Measurements from ENCODE around the gene ZNF766.
"Not testable (repeated sequence)": the region's sequence is repeated elsewhere in the genome, so short reads cannot be mapped to it uniquely, and the experiment has no call there.

The ZNF766 gene

DNA sequence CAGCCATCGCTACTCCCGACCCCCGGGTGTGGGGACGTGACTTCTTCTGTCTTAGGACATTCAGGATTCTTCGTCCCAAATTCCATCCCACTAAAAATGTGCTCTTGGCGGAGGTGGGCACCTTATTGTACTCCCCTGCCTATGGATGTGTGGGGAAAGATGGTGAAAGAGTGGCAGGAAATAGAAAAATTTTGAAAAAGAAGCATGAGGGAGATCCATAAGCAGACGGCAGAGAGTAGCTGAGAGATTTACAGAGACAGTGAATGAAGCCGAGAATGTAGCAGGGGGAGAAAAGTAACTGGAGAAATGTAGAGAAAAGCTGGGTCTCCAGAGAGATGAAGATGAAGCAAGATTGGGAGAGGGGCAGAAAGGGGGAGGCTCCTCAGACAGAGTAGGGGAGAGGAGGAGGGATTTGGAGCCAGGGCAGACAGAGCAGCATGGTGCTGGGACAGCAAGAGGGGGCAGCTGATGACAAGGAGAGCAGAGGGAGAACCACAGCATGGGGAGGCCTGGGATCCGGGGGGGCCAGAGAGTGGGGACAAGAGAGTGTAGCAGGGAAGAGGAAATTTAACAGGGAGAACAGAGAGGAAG lies 67.5 kb downstream of the ZNF766 start:
- Histone ChIP-seq H3K4me1 (ENCODE audit: insufficient read depth, poor library complexity, severe bottlenecking) (no peaks in the 10 kb centered on the region), H3K27ac (ENCODE audit: poor library complexity, severe bottlenecking) (no peak overlapping the region), H3K36me3 (ENCODE audit: low read depth) (no peaks in the 10 kb centered on the region), H3K27me3 (ENCODE audit: insufficient read depth, poor library complexity, severe bottlenecking) (no peaks in the 10 kb centered on the region), H3K4me3 (ENCODE audit: severe bottlenecking) (peak overlapping the region; percentile 41), H3K9me3 (ENCODE audit: severe bottlenecking) (no peaks in the 10 kb centered on the region)
- ATAC-seq (ENCODE audit: low read depth): no peak
- DNase-seq (ENCODE audit: low spot score): no peak
- no peak for TF ChIP-seq CTCF (IDR thresholded peaks at IDR 0.05; ENCODE audit: poor library complexity, severe bottlenecking)

- not testable (repeated sequence) for DNase-seq (ENCODE audit: low spot score); H3K36me3 ChIP-seq (ENCODE audit: low read depth); H3K9me3 ChIP-seq (ENCODE audit: severe bottlenecking); H3K27ac ChIP-seq (ENCODE audit: poor library complexity, severe bottlenecking); H3K4me1 ChIP-seq (ENCODE audit: insufficient read depth, poor library complexity, severe bottlenecking); H3K27me3 ChIP-seq (ENCODE audit: insufficient read depth, poor library complexity, severe bottlenecking); H3K4me3 ChIP-seq (ENCODE audit: severe bottlenecking); ATAC-seq (ENCODE audit: low read depth)
These were observed 69.6 kb downstream of the ZNF766 start for GRCh38 chr19:52339022-52339421.

GRCh38 chr19:52343548-52343947 lies 74.2 kb downstream of the ZNF766 start:
- Histone ChIP-seq H3K27ac (ENCODE audit: poor library complexity, severe bottlenecking) (no peak overlapping the region), H3K4me3 (ENCODE audit: severe bottlenecking) (no peak overlapping the region), H3K4me1 (ENCODE audit: insufficient read depth, poor library complexity, severe bottlenecking) (no peaks in the 10 kb centered on the region), H3K36me3 (ENCODE audit: low read depth) (no peaks in the 10 kb centered on the region), H3K9me3 (ENCODE audit: severe bottlenecking) (peaks cover 4% of the 10 kb centered on the region), H3K27me3 (ENCODE audit: insufficient read depth, poor library complexity, severe bottlenecking) (no peaks in the 10 kb centered on the region)
- TF ChIP-seq CTCF (IDR thresholded peaks at IDR 0.05; ENCODE audit: poor library complexity, severe bottlenecking): no peak
- DNase-seq (ENCODE audit: low spot score): no peak
- no peak for ATAC-seq (ENCODE audit: low read depth)

DNA sequence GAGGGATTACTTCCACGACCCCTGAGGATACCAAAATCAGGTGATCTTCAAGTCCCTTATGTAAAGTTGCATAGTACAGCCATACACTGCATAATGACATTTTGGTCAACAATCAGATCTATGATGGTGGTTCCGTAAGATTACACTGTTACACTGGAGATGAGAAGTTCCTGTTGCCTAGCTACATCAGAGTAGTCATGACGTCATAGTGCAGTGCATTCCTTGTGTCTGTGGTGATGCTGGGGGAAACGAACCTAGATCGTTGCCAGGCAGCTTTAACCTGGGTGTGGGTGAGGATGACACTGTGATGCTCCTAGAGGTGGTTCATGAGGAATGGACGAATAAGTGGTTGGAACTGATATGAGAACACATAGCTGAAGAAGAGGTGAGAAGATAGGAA lies 75.8 kb downstream of the ZNF766 start:
- Histone ChIP-seq H3K36me3 (ENCODE audit: low read depth) (no peaks in the 10 kb centered on the region), H3K4me1 (ENCODE audit: insufficient read depth, poor library complexity, severe bottlenecking) (no peaks in the 10 kb centered on the region), H3K27me3 (ENCODE audit: insufficient read depth, poor library complexity, severe bottlenecking) (no peaks in the 10 kb centered on the region), H3K27ac (ENCODE audit: poor library complexity, severe bottlenecking) (no peak overlapping the region), H3K4me3 (ENCODE audit: severe bottlenecking) (no peak overlapping the region), H3K9me3 (ENCODE audit: severe bottlenecking) (peaks cover 4% of the 10 kb centered on the region)
- no peak for ATAC-seq (ENCODE audit: low read depth)
- no peak for TF ChIP-seq CTCF (IDR thresholded peaks at IDR 0.05; ENCODE audit: poor library complexity, severe bottlenecking)
- no peak for DNase-seq (ENCODE audit: low spot score)
